ENCODE measurements around the gene TRIM28. TPM values are rescaled to one million over a fixed set of nuclear protein-coding genes. Genes with fewer than 3 reads are reported as not detected.
A peak's percentile ranks its signal among the peaks of the same experiment; 100 is the strongest.

Gene TRIM28
- total and polyA plus RNA-seq, 9 of the 15 experiments (the other 6 are each of a cell fraction or from before 2014, with no cell fraction given) = 12.1 to 797 (median 490) TPM

- TF ChIP-seq CEBPG (CRISPR knock-in tag; IDR thresholded peaks at IDR 0.05) (no peak), CEBPG (tag; conservative IDR thresholded peaks at IDR 0.05 in 1 of 2, IDR thresholded peaks at IDR 0.05 in 1 of 2) (no peak), OTX1 (CRISPR knock-in tag; IDR thresholded peaks at IDR 0.05) (0 out of 2 replicates have a peak, but pooled peaks have one; percentile 56), ZNF232 (CRISPR knock-in tag; IDR thresholded peaks at IDR 0.05) (peak; percentile 76; the same call in 1 of the 2 replicates), THRAP3 (IDR thresholded peaks at IDR 0.05; ENCODE audit: borderline replicate concordance) (no peak; the same call in 1 of the 2 replicates), KDM1A (IDR thresholded peaks at IDR 0.05) (no peak; a peak in 2 of 4 replicates), HOMEZ (CRISPR knock-in tag; IDR thresholded peaks at IDR 0.05) (no peak), SIRT6 (IDR thresholded peaks at IDR 0.05; ENCODE audit: low read depth, low read length) (peak; percentile 42), DNMT1 (IDR thresholded peaks at IDR 0.05) (no peak), ZNF384 (IDR thresholded peaks at IDR 0.05; ENCODE audit: low read depth, low read length) (no peak), ARID3B (CRISPR knock-in tag; IDR thresholded peaks at IDR 0.05; ENCODE audit: borderline replicate concordance) (no peak), NFRKB (IDR thresholded peaks at IDR 0.05; ENCODE audit: low read depth) (peak; percentile 98), ZNF707 (CRISPR knock-in tag; conservative IDR thresholded peaks at IDR 0.05) (no peak), NR2F6 (CRISPR knock-in tag; IDR thresholded peaks at IDR 0.05) (no peak), MAFF (IDR thresholded peaks at IDR 0.05; ENCODE audit: low read length) (no peak), WHSC1 (IDR thresholded peaks at IDR 0.05; ENCODE audit: low read length) (no peak), MYBL2 (IDR thresholded peaks at IDR 0.05; ENCODE audit: low read depth) (no peak), MYBL2 (CRISPR knock-in tag; IDR thresholded peaks at IDR 0.05; ENCODE audit: borderline replicate concordance) (no peak), NR3C1 (CRISPR knock-in tag; IDR thresholded peaks at IDR 0.05) (no peak), LCOR (CRISPR knock-in tag; IDR thresholded peaks at IDR 0.05) (no peak; the same call in 1 of the 2 replicates), ZC3H11A (IDR thresholded peaks at IDR 0.05; ENCODE audit: low read depth, low read length) (no peak), RFX5 (IDR thresholded peaks at IDR 0.05; ENCODE audit: low read depth, low read length) (no peak), HNRNPL (IDR thresholded peaks at IDR 0.05; ENCODE audit: low read depth, low read length) (no peak), SMAD2 (IDR thresholded peaks at IDR 0.05; ENCODE audit: low read depth, low read length) (no peak), MCM5 (IDR thresholded peaks at IDR 0.05; ENCODE audit: low read depth) (no peak), NELFE (IDR thresholded peaks at IDR 0.05; ENCODE audit: insufficient read depth, insufficient read length) (no peak), ATF4 (CRISPR knock-in tag; IDR thresholded peaks at IDR 0.05) (0 out of 2 replicates have a peak, but pooled peaks have one; percentile 6)
These were observed 15.6 kb downstream of the TRIM28 start (continued) for GRCh38 chr19:58559275-58560006.

All from K562 (cell line).